IgD-negative memory B cell (primary cell): ENCODE results near the gene ADAMTSL1. TPM values are rescaled to one million over a fixed set of nuclear protein-coding genes. Genes with fewer than 3 reads are reported as not detected.

ENCODE experiments used
- H3K27ac Mint-ChIP-seq, 3 donors: one replicate each; pipeline ENCODE4 v1.8.0; 2020 to 2022; ENCODE audit warnings: mild to moderate bottlenecking in 3 of 3, mixed read lengths in 3 of 3, moderate library complexity in 1 of 3
- H3K27me3 Mint-ChIP-seq: one replicate; pipeline ENCODE4 v1.8.0; 2021; ENCODE audit warnings: mixed read lengths
- H3K36me3 Mint-ChIP-seq: one replicate; pipeline ENCODE4 v1.8.0; 2020; ENCODE audit warnings: mild to moderate bottlenecking, mixed read lengths
- H3K4me1 Mint-ChIP-seq, 3 donors: one replicate each; pipeline ENCODE4 v1.8.0; 2020 to 2022; ENCODE audit warnings: mixed read lengths in 3 of 3, mild to moderate bottlenecking in 1 of 3
- H3K4me3 Mint-ChIP-seq, 4 donors: one replicate each; pipeline ENCODE4 v1.8.0; 2020 to 2022; ENCODE audit warnings: mild to moderate bottlenecking in 4 of 4, mixed read lengths in 4 of 4, moderate library complexity in 3 of 4
- H3K9me3 Mint-ChIP-seq, 3 donors: one replicate each; pipeline ENCODE4 v1.8.0; 2020 to 2021; ENCODE audit warnings: mixed read lengths in 3 of 3, mild to moderate bottlenecking in 1 of 3
- polyA plus RNA-seq: library from polyadenylated mRNA; unstranded; fragments of 300-500 nt; fragmentation: Illumina TruSeq; gene quantifications from one replicate; pipeline ENCODE4 v1.2.3, GENCODE V29; 2021

ADAMTSL1 gene
- polyA plus RNA-seq, 1 donor from 2014 or later: not detected

GRCh38 chr9:18907927-18908625 is 434.1 kb downstream of the ADAMTSL1 start:
- H3K27me3 Mint-ChIP-seq: peaks cover 4% of the 10 kb centered on the region
- H3K9me3 Mint-ChIP-seq: peaks cover 3 to 4% (median 4%) of the 10 kb centered on the region in 3 donors
- H3K4me1 Mint-ChIP-seq: no peaks in the 10 kb centered on the region
- H3K4me3 Mint-ChIP-seq: no peak overlapping the region
- H3K27ac Mint-ChIP-seq: no peak overlapping the region
- H3K36me3 Mint-ChIP-seq: no peaks in the 10 kb centered on the region

GRCh38 chr9:18909140-18910018 is 435.4 kb downstream of the ADAMTSL1 start:
- Mint-ChIP-seq H3K4me1 (no peaks in the 10 kb centered on the region), H3K4me3 (no peak overlapping the region), H3K27ac (no peak overlapping the region), H3K27me3 (peaks cover 4% of the 10 kb centered on the region), H3K9me3 (peaks cover 0 to 4% (median 3%) of the 10 kb centered on the region in 3 donors), H3K36me3 (no peaks in the 10 kb centered on the region)

- Mint-ChIP-seq H3K4me3 (no peak overlapping the region), H3K9me3 (peaks cover 0 to 4% (median 3%) of the 10 kb centered on the region in 3 donors), H3K27me3 (peaks cover 4% of the 10 kb centered on the region), H3K36me3 (no peaks in the 10 kb centered on the region), H3K4me1 (no peaks in the 10 kb centered on the region), H3K27ac (no peak overlapping the region)
These were observed 436.5 kb downstream of the ADAMTSL1 start for GRCh38 chr9:18910435-18910834.

- Mint-ChIP-seq H3K36me3 (no peaks in the 10 kb centered on the region), H3K27me3 (peaks cover 4% of the 10 kb centered on the region), H3K9me3 (peaks cover 0 to 4% (median 1%) of the 10 kb centered on the region in 3 donors), H3K4me3 (no peak overlapping the region), H3K4me1 (no peaks in the 10 kb centered on the region), H3K27ac (no peak overlapping the region)
These were observed 437.0 kb downstream of the ADAMTSL1 start for GRCh38 chr9:18910916-18911315.

DNA sequence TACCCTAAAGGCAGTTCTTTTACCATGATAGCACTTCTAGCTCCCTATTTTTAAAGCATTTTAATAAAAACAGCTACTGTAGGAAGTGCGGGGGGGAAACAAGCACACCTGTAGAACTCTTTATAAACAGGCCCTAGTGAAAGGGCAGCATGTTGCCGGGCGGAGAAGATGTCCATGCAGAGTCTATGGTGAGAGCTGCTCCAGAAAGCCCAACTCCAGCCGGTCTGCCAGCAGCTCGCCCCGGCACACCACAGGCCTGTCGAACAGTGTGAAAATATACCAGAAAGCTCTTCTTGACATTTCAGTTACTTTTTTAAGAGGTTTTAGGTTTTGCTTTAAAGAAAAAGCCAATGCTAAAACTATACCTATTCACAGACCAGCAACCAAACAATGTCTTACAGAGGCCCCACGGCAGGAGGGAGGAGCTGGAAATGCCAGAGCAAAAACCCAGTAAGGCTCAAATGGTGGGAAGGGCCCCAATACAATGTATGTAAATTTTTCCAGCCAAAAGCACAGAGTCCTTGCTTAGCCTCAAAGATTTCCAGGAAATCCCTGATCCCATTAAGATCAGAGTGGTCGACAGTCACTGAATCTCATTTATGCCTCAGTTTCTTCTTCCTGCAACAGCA is 437.9 kb downstream of the ADAMTSL1 start:
- no peak overlapping the region for H3K4me3 Mint-ChIP-seq
- H3K36me3 Mint-ChIP-seq: no peaks in the 10 kb centered on the region
- H3K27ac Mint-ChIP-seq: no peak overlapping the region
- H3K27me3 Mint-ChIP-seq: peaks cover 4% of the 10 kb centered on the region
- no peaks in the 10 kb centered on the region for H3K4me1 Mint-ChIP-seq
- no peaks in the 10 kb centered on the region for H3K9me3 Mint-ChIP-seq

GRCh38 chr9:18920141-18921084 is 446.5 kb downstream of the ADAMTSL1 start:
- Mint-ChIP-seq H3K27ac (no peak overlapping the region), H3K4me3 (no peak overlapping the region), H3K27me3 (no peaks in the 10 kb centered on the region), H3K36me3 (no peaks in the 10 kb centered on the region), H3K9me3 (no peaks in the 10 kb centered on the region), H3K4me1 (no peaks in the 10 kb centered on the region)

DNA sequence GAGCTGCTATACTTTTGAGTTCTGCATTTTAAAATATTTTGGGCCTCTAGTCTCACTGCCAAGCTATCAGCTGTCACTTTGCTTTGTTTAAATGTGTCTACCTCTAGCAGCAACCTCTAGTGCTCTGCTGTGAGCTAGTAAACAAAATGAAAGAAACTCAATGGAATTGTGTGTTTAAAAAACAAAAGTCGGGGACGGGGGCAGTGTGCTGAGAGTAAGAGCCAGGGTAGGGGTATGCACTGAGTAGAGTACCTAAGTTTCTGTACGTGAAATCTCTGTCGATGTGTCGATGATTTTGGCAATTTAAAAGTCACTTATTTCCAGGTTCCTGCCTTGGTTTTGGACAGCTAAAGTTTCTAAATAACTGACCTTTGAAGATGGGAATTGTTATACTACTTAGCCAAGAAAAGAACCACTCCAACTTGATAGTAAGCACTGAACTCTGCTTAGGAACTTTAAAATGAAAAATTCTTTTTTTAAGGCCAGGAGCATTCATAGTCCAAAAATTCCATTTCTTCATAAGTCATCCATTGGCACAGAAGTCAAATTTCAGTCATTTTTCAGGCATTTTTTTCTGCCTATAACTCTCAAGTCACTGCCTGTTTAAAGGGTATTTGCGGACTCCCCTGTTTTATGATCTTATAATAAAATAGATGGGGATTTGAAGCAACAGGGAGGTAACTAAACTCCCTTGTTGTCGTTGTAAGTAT is 447.6 kb downstream of the ADAMTSL1 start:
- H3K27me3 Mint-ChIP-seq: no peaks in the 10 kb centered on the region
- no peaks in the 10 kb centered on the region for H3K36me3 Mint-ChIP-seq
- H3K4me3 Mint-ChIP-seq: no peak overlapping the region
- H3K9me3 Mint-ChIP-seq: no peaks in the 10 kb centered on the region
- no peaks in the 10 kb centered on the region for H3K4me1 Mint-ChIP-seq
- H3K27ac Mint-ChIP-seq: no peak overlapping the region

GRCh38 chr9:18922161-18922885 is 448.4 kb downstream of the ADAMTSL1 start:
- Mint-ChIP-seq H3K4me3 (no peak overlapping the region), H3K27me3 (no peaks in the 10 kb centered on the region), H3K9me3 (no peaks in the 10 kb centered on the region), H3K4me1 (no peaks in the 10 kb centered on the region), H3K36me3 (no peaks in the 10 kb centered on the region), H3K27ac (no peak overlapping the region)

- H3K27ac Mint-ChIP-seq: no peak overlapping the region
- H3K27me3 Mint-ChIP-seq: no peaks in the 10 kb centered on the region
- peaks cover 0 to under 1% (median 0%) of the 10 kb centered on the region in 3 donors for H3K9me3 Mint-ChIP-seq
- no peak overlapping the region for H3K4me3 Mint-ChIP-seq
- no peaks in the 10 kb centered on the region for H3K4me1 Mint-ChIP-seq
- no peaks in the 10 kb centered on the region for H3K36me3 Mint-ChIP-seq
These were observed 449.2 kb downstream of the ADAMTSL1 start for GRCh38 chr9:18923167-18923566.

DNA sequence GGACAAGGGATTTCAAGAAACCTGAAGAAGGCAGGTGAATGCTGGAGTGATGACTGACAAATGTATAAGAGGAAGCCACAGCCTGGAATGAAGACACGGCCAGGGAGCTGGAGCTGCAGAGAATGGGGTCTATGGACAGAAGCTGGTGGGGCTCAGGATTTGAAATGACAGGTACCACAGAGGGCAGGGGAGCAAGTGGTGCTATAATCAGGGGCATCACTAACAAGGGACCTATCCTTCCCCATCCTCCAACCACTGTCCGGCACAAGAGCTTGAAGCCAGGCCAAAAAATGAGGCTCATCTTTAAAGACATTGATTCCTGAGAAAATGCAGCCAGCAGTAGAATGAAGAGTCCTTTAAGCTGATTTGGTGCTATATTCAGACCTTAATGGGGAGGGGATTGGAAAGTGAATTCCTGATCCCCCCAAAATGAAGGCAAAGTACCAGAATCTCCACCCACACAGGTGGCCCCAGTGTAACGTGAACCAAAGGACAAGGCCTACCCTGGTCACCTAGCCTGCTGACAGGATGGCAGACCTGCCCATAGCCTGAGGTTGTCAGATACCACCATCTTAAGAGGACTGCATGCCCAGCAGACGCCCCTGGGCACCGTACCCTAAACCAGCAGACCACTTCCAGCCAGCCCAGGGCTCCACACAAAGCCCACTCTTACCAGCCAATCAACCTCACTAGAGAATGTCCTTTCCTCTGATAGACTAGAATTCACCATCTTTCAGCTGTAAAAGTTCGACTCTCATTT is 449.9 kb downstream of the ADAMTSL1 start:
- peak overlapping the region in 1 of 4 donors; percentile 57 for H3K4me3 Mint-ChIP-seq

DNA sequence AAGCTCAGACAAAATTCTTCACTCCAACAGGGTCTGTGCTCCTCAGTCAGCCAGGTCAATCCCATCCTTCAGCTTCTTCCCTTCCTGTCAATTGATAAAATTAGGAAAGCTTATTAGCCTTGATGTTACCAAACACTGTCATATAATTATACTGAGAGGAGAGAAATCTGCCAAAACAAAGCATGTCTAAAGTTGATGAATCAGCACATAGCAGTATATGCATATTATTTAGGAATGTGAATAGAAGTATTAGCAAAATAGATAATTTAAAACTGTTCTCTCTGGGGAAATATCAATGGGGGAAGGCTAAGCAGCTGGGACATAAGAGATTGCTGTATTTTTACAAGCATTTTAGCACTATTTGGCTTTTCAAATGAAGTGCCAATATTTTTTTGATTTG is 451.9 kb downstream of the ADAMTSL1 start:
- Mint-ChIP-seq H3K36me3 (no peaks in the 10 kb centered on the region), H3K27me3 (no peaks in the 10 kb centered on the region), H3K4me1 (no peaks in the 10 kb centered on the region), H3K27ac (no peak overlapping the region), H3K9me3 (peaks cover 0 to 2% (median 0%) of the 10 kb centered on the region in 3 donors), H3K4me3 (no peak overlapping the region)

More for the DNA sequence above, 449.9 kb downstream of the ADAMTSL1 start:
- Mint-ChIP-seq H3K9me3 (peaks cover 0 to 2% (median 0%) of the 10 kb centered on the region in 3 donors), H3K27me3 (no peaks in the 10 kb centered on the region), H3K27ac (no peak overlapping the region), H3K4me1 (no peaks in the 10 kb centered on the region), H3K36me3 (no peaks in the 10 kb centered on the region)

- H3K27ac Mint-ChIP-seq: no peak overlapping the region
- H3K4me3 Mint-ChIP-seq: no peak overlapping the region
- H3K9me3 Mint-ChIP-seq: peaks cover 0 to 2% (median 0%) of the 10 kb centered on the region in 3 donors
- H3K27me3 Mint-ChIP-seq: no peaks in the 10 kb centered on the region
- H3K36me3 Mint-ChIP-seq: no peaks in the 10 kb centered on the region
- no peaks in the 10 kb centered on the region for H3K4me1 Mint-ChIP-seq
These were observed 452.6 kb downstream of the ADAMTSL1 start for GRCh38 chr9:18926513-18926912.

DNA sequence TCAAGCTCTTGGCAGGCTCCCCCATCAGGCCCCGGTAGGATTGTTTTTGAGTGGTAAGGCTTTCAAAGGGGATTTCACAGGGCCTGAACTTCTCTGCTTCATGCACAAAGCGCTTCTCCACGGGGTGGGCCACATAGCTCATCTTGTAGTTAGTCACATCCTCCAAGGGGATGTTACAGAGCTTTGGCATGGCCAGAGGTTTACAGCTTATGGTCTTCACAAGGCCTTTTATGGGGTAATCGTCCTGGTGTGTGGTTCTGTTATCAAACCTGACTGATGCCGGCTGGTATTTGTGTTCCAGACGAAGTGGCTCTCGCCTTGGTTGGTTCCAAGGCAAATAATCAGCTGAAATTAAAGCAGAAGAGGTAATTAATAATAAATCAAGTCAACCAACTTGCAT is 454.8 kb downstream of the ADAMTSL1 start:
- H3K4me3 Mint-ChIP-seq: no peak overlapping the region
- no peaks in the 10 kb centered on the region for H3K4me1 Mint-ChIP-seq
- no peaks in the 10 kb centered on the region for H3K27me3 Mint-ChIP-seq
- no peaks in the 10 kb centered on the region for H3K36me3 Mint-ChIP-seq
- H3K27ac Mint-ChIP-seq: no peak overlapping the region
- peaks cover 0 to 2% (median 0%) of the 10 kb centered on the region in 3 donors for H3K9me3 Mint-ChIP-seq
